GM18858 (cell line): Measurements from ENCODE around the gene LYG1.
"Not testable (repeated sequence)": the region's sequence is repeated elsewhere in the genome, so short reads cannot be mapped to it uniquely, and the experiment has no call there.

Experiments
- ATAC-seq: cut with Tn5 transposase; IDR thresholded peaks from one replicate; pipeline ENCODE4 v1.9.1; 2021; ENCODE audit not compliant: unreplicated experiment

LYG1 gene

GRCh38 chr2:99301097-99301496 is at the start of gene LYG1:
TSS of gene LYG1 (minus strand) at chr2:99301197. CDS start at chr2:99295670, 5,527 bp downstream.
- ATAC-seq = not testable (repeated sequence)

GRCh38 chr2:99350194-99350593 is 49.2 kb upstream of the LYG1 start:
- ATAC-seq = no peak

GRCh38 chr2:99348173-99348572 is 47.2 kb upstream of the LYG1 start:
- peak; percentile 37 for ATAC-seq

- no peak for ATAC-seq
These were observed 45.2 kb upstream of the LYG1 start for GRCh38 chr2:99346218-99346617.

GRCh38 chr2:99345446-99345845 is 44.4 kb upstream of the LYG1 start:
- not testable (repeated sequence) for ATAC-seq

- ATAC-seq = no peak
These were observed 41.5 kb upstream of the LYG1 start for GRCh38 chr2:99342536-99342935.

- no peak for ATAC-seq
These were observed 39.8 kb upstream of the LYG1 start for GRCh38 chr2:99340669-99341236.

GRCh38 chr2:99338029-99338585 is 37.1 kb upstream of the LYG1 start:
- no peak for ATAC-seq

GRCh38 chr2:99337113-99338028 is 36.4 kb upstream of the LYG1 start, which contains the start of gene EIF5B:
TSS of gene EIF5B (plus strand) at chr2:99337389. CDS start at chr2:99337555, 166 bp downstream.
- peak; percentile 48 for ATAC-seq

GRCh38 chr2:99336804-99337112 is 35.8 kb upstream of the LYG1 start:
- ATAC-seq = peak; percentile 5

GRCh38 chr2:99335911-99336803 is 35.2 kb upstream of the LYG1 start, which contains the start of gene TXNDC9:
TSS of gene TXNDC9 (minus strand) at chr2:99336333. CDS start at chr2:99333210, 3,123 bp downstream.
- peak; percentile 66 for ATAC-seq

GRCh38 chr2:99325384-99325783 is 24.4 kb upstream of the LYG1 start:
- no peak for ATAC-seq

- ATAC-seq = not testable (repeated sequence)
These were observed 16.8 kb upstream of the LYG1 start for GRCh38 chr2:99317873-99318200.

GRCh38 chr2:99317161-99317872 is 16.3 kb upstream of the LYG1 start:
- no peak for ATAC-seq

- ATAC-seq = no peak
These were observed 1.4 kb downstream of the LYG1 start for GRCh38 chr2:99299580-99299979.

GRCh38 chr2:99297994-99298393 is 3.0 kb downstream of the LYG1 start:
- no peak for ATAC-seq

- ATAC-seq = no peak
These were observed 15.5 kb downstream of the LYG1 start for GRCh38 chr2:99285526-99285925.

- no peak for ATAC-seq
These were observed 20.9 kb downstream of the LYG1 start for GRCh38 chr2:99279969-99280695.

- ATAC-seq = no peak
These were observed 22.2 kb downstream of the LYG1 start for GRCh38 chr2:99278793-99279291.
